HepG2 (cell line): ENCODE data around the gene EFCAB11. TPM values are rescaled to one million over a fixed set of nuclear protein-coding genes. Genes with fewer than 3 reads are reported as not detected.

Source experiments
- ATAC-seq: fragments of 200-7000 bp; cut with Tn5 transposase; 3 replicates; pipeline ENCODE4 v1.9.1; 2020; ENCODE audit warnings: mild to moderate bottlenecking, moderate library complexity
- BruUV-seq: library from RNA; stranded (reverse); fragments of 400-500 nt; replicated peaks from 2 replicates; lab custom pipeline; 2021; lab: Mats Ljungman, UMichigan
- CTCF ChIA-PET: fragments of 300-600 bp; formaldehyde crosslinking; extraction: SDS; loops from one replicate; lab custom pipeline; 2021; ENCODE audit warnings: low total read pairs, inconsistent platforms, low intra/inter-chr PET ratio; lab: Yijun Ruan, JAX
- POLR2A ChIA-PET: fragments of 350-600 bp; sonication (Branson Sonifier 250); formaldehyde crosslinking; loops from one replicate; lab custom pipeline; 2020; ENCODE audit warnings: antibody characterized with exemption, inconsistent platforms; lab: Yijun Ruan, JAX
- DNase-seq: peaks from one replicate; pipeline ENCODE4 v3.0.0-alpha.2; 2015; ENCODE audit warnings: low spot score
- FAIRE-seq: peaks from 3 replicates; lab custom pipeline; 2011; peaks lifted over from hg19 to GRCh38; lab: Jason Lieb, UNC
- H2AFZ ChIP-seq: one replicate; pipeline ENCODE4 v1.6.1; 2011; ENCODE audit warnings: low read length, inconsistent platforms
- H3K27ac ChIP-seq: fragments of 300-600 bp; 3 replicates; pipeline ENCODE4 v1.8.0; 2011; ENCODE audit warnings: mixed run types, mild to moderate bottlenecking, mixed read lengths, low read length, inconsistent platforms; ENCODE audit not compliant: insufficient read depth; ENCODE audit errors: extremely low read length
- H3K27me3 ChIP-seq, 2 experiments: fragments of 200-600 bp in 1 of 2; 2 replicates in 1 of 2; 3 replicates in 1 of 2; pipeline versions ENCODE4 v1.6.0 to v1.8.0; 2011; ENCODE audit warnings: low read length in 2 of 2, mild to moderate bottlenecking in 2 of 2, moderate library complexity in 2 of 2, inconsistent platforms in 1 of 2; ENCODE audit not compliant: insufficient read depth in 2 of 2, control insufficient read depth in 1 of 2
- H3K36me3 ChIP-seq, 2 experiments: fragments of 200-600 bp in 1 of 2; replicated peaks in 1 of 2; 2 replicates in 1 of 2; 3 replicates in 1 of 2; pipeline versions ENCODE4 v1.5.1 to v1.8.0; 2011; ENCODE audit warnings: low read length in 2 of 2, inconsistent platforms in 1 of 2; ENCODE audit not compliant: insufficient read depth in 2 of 2, control insufficient read depth in 1 of 2
- H3K4me1 ChIP-seq: 2 replicates; pipeline ENCODE4 v1.5.1; 2012; ENCODE audit warnings: low read length, inconsistent platforms; ENCODE audit not compliant: insufficient read depth
- H3K4me2 ChIP-seq: 2 replicates; pipeline ENCODE4 v1.6.0; 2011; ENCODE audit warnings: low read depth, low read length, inconsistent platforms
- H3K4me3 ChIP-seq, 3 experiments: fragments of 200-600 bp in 1 of 3; sonication (generic), shearing (Covaris generic) in 1 of 3; replicated peaks in 1 of 3; 2 replicates each; pipeline ENCODE4 v1.5.1; 2011 to 2016; ENCODE audit warnings: low read length in 3 of 3, inconsistent platforms in 2 of 3, low read depth in 2 of 3, mild to moderate bottlenecking in 2 of 3, control low read depth in 1 of 3, mixed read lengths in 1 of 3; ENCODE audit not compliant: insufficient read depth in 1 of 3
- H3K79me2 ChIP-seq: one replicate; pipeline ENCODE4 v1.6.1; 2011; ENCODE audit warnings: low read length, inconsistent platforms; ENCODE audit not compliant: insufficient read depth
- H3K9ac ChIP-seq: 2 replicates; pipeline ENCODE4 v1.6.0; 2011; ENCODE audit warnings: mild to moderate bottlenecking, low read depth, low read length, inconsistent platforms; ENCODE audit not compliant: insufficient read depth
- H3K9me3 ChIP-seq: 2 replicates; pipeline ENCODE4 v1.5.1; 2012; ENCODE audit warnings: mild to moderate bottlenecking, low read length
- H4K20me1 ChIP-seq: 2 replicates; pipeline ENCODE4 v1.6.0; 2011; ENCODE audit warnings: inconsistent platforms, mild to moderate bottlenecking, low read length, moderate library complexity; ENCODE audit not compliant: insufficient read depth
- CREB1 ChIP-seq, 2 experiments: fragments of 450-650 bp in 1 of 2; IDR thresholded peaks; 2 replicates each; pipeline ENCODE4 v1.6.1; 2016 to 2017; ENCODE audit warnings: control low read depth in 1 of 2, mild to moderate bottlenecking in 1 of 2, missing compliant biosample characterization in 1 of 2, missing genetic modification characterization in 1 of 2
- HMGXB3 ChIP-seq: sonication (generic); formaldehyde crosslinking; IDR thresholded peaks from 2 replicates; pipeline ENCODE4 v1.4.0; 2020; ENCODE audit warnings: missing genetic modification reagents, borderline replicate concordance
- HNF4G ChIP-seq, 2 experiments: sonication (generic) in 1 of 2; formaldehyde crosslinking in 1 of 2; IDR thresholded peaks; 2 replicates each; pipeline versions ENCODE4 v1.4.0 to v1.6.1; 2011 to 2020; ENCODE audit warnings: borderline replicate concordance in 2 of 2, low read depth in 2 of 2, mild to moderate bottlenecking in 2 of 2, low read length in 1 of 2, missing genetic modification reagents in 1 of 2, moderate library complexity in 1 of 2
- HOXA7 ChIP-seq: sonication (generic); formaldehyde crosslinking; IDR thresholded peaks from 2 replicates; pipeline ENCODE4 v1.8.1; 2022; ENCODE audit warnings: mild to moderate bottlenecking, missing genetic modification reagents, moderate library complexity
- MIER3 ChIP-seq: IDR thresholded peaks from 2 replicates; pipeline ENCODE4 v1.6.1; 2016; ENCODE audit warnings: missing compliant biosample characterization, borderline replicate concordance
- MIXL1 ChIP-seq: IDR thresholded peaks from 2 replicates; pipeline ENCODE4 v1.6.1; 2016
- MTF1 ChIP-seq: sonication (generic); formaldehyde crosslinking; IDR thresholded peaks from 2 replicates; pipeline ENCODE4 v1.5.0; 2020; ENCODE audit warnings: missing genetic modification reagents
- MYC ChIP-seq: sonication (generic); formaldehyde crosslinking; IDR thresholded peaks from 2 replicates; pipeline ENCODE4 v1.9.0; 2021; ENCODE audit warnings: missing genetic modification reagents, borderline replicate concordance
- PITX1 ChIP-seq: sonication (generic); formaldehyde crosslinking; IDR thresholded peaks from 2 replicates; pipeline ENCODE4 v1.5.1; 2020; ENCODE audit warnings: mild to moderate bottlenecking, missing genetic modification reagents
- RFX5 ChIP-seq: IDR thresholded peaks from 2 replicates; pipeline ENCODE4 v1.6.1; 2011; ENCODE audit warnings: low read depth, low read length, improper control_type of control experiment
- SOX6 ChIP-seq, 2 experiments: fragments of 450-650 bp in 1 of 2; sonication (generic) in 1 of 2; formaldehyde crosslinking in 1 of 2; IDR thresholded peaks; 2 replicates each; pipeline versions ENCODE4 v1.4.0 to v1.6.1; 2017 to 2020; ENCODE audit warnings: antibody characterized with exemption in 1 of 2, mild to moderate bottlenecking in 1 of 2, missing genetic modification reagents in 1 of 2
- TBP ChIP-seq: sonication (generic); formaldehyde crosslinking; IDR thresholded peaks from 2 replicates; pipeline ENCODE4 v1.5.0; 2020; ENCODE audit warnings: missing genetic modification reagents
- THAP8 ChIP-seq: sonication (generic); formaldehyde crosslinking; IDR thresholded peaks from 2 replicates; pipeline ENCODE4 v1.5.1; 2020; ENCODE audit warnings: missing genetic modification reagents, mild to moderate bottlenecking, borderline replicate concordance
- ZBTB38 ChIP-seq: sonication (generic); formaldehyde crosslinking; IDR thresholded peaks from 2 replicates; pipeline ENCODE4 v1.5.1; 2020; ENCODE audit warnings: mild to moderate bottlenecking, missing genetic modification reagents
- ZNF329 ChIP-seq: sonication (generic); formaldehyde crosslinking; IDR thresholded peaks from 2 replicates; pipeline ENCODE4 v1.9.0; 2021; ENCODE audit warnings: low read depth, mild to moderate bottlenecking, missing genetic modification reagents
- ZNF503 ChIP-seq: sonication (generic); formaldehyde crosslinking; IDR thresholded peaks from 2 replicates; pipeline ENCODE4 v1.4.0; 2020; ENCODE audit warnings: missing genetic modification reagents
- ZNF672 ChIP-seq: sonication (generic); formaldehyde crosslinking; IDR thresholded peaks from 2 replicates; pipeline ENCODE4 v1.8.1; 2022; ENCODE audit warnings: missing genetic modification reagents
- ZNF775 ChIP-seq: sonication (generic); formaldehyde crosslinking; IDR thresholded peaks from 2 replicates; pipeline ENCODE4 v1.4.0; 2020; ENCODE audit warnings: missing genetic modification reagents, mild to moderate bottlenecking, moderate library complexity, borderline replicate concordance
- WGBS: methylation state at CpG from one replicate; pipeline ENCODE4 v1.1.6; 2017; ENCODE audit warnings: low lambda C conversion rate; 5-methylcytosine and 5-hydroxymethylcytosine counted together
- in situ Hi-C: cut with HindIII; loops from 2 replicates; pipeline ENCODE4 v1.10.0; 2017; ENCODE audit warnings: low pct_unique_long_range_greater_than_20kb; ENCODE audit not compliant: extremely low pct_ligation_motif_present
- intact Hi-C: fragments of 100-400 bp; cut with micrococcal nuclease; formaldehyde crosslinking; loops from one replicate; pipeline ENCODE4 v1.10.0; 2022; ENCODE audit not compliant: unreplicated experiment
- polyA plus RNA-seq, 8 experiments: library from polyadenylated mRNA; depleted of rRNA in 3 of 8; stranded (reverse) in 7 of 8; unstranded in 1 of 8; fragments of >200 nt; fragmentation: Illumina TruSeq in 4 of 8; extraction: Trizol in 4 of 8; gene quantifications; 2 replicates each; pipeline versions ENCODE4 v1.2.1 to v1.2.3, GENCODE V29; 2011 to 2016; ENCODE audit warnings: low read depth in 4 of 8, missing spikeins in 1 of 8, mixed read lengths in 1 of 8; ENCODE audit not compliant: insufficient read depth in 1 of 8
- total RNA-seq, 5 experiments: library from RNA; depleted of rRNA; stranded (reverse); fragments of >200 nt; fragmentation: Illumina TruSeq; extraction: Trizol; gene quantifications; 2 replicates each; pipeline ENCODE4 v1.2.3, GENCODE V29; 2016; ENCODE audit warnings: low read depth in 1 of 5

EFCAB11 gene
- total and polyA plus RNA-seq, 2 of the 13 experiments (the other 11 are each of a cell fraction or from before 2014, with no cell fraction given) = 8.2 to 31.5 TPM

GRCh38 chr14:89918721-89919120 lies 35.8 kb downstream of the EFCAB11 start:
- no TSS peak for BruUV-seq
- H3K27ac ChIP-seq = no peak overlapping the region
- DNase-seq = no peak
- no peaks in the 10 kb centered on the region for H3K9me3 ChIP-seq
- whole genome bisulfite sequencing = 100% methylated on average over 2 of the region's 2 CpGs
- H3K27me3 ChIP-seq = no peaks in the 10 kb centered on the region
- no peak for ATAC-seq
- H3K4me3 ChIP-seq = no peak overlapping the region
- no peak overlapping the region for H2AFZ ChIP-seq
- ChIA-PET POLR2A (no interaction called here), CTCF (no interaction called here)
- FAIRE-seq = no peak
- intact Hi-C loops (loop anchor here (10.0 kb wide), 3 partner anchors 144 to 374 kb away; no protein-coding TSS in a partner anchor), in situ Hi-C loops (loop anchor here (25.0 kb wide), 2 partner anchors 506 to 681 kb away; partner anchors contain the start of gene FOXN3)
- no peaks in the 10 kb centered on the region for H3K79me2 ChIP-seq
- no peak overlapping the region for H3K9ac ChIP-seq
- H3K4me2 ChIP-seq = no peak overlapping the region
- H3K36me3 ChIP-seq = no peaks in the 10 kb centered on the region; a peak in 1 of 5 replicates
- H3K4me1 ChIP-seq = peaks cover 10% of the 10 kb centered on the region
- H4K20me1 ChIP-seq = no peaks in the 10 kb centered on the region
- TF ChIP-seq ZBTB38 (CRISPR knock-in tag) = no peak
- TF ChIP-seq MTF1 (CRISPR knock-in tag) = no peak
- no peak for TF ChIP-seq MYC (CRISPR knock-in tag)
- no peak for TF ChIP-seq ZNF329 (CRISPR knock-in tag)
- TF ChIP-seq MIXL1 (CRISPR knock-in tag) = no peak
- TF ChIP-seq PITX1 (CRISPR knock-in tag) = no peak
- no peak for TF ChIP-seq CREB1 (IDR thresholded peaks at IDR 0.05)
- TF ChIP-seq CREB1 (CRISPR knock-in tag; IDR thresholded peaks at IDR 0.05) = no peak
- no peak for TF ChIP-seq HOXA7 (CRISPR knock-in tag)
- TF ChIP-seq TBP (CRISPR knock-in tag) = no peak
- no peak for TF ChIP-seq ZNF672 (CRISPR knock-in tag)
- TF ChIP-seq ZNF775 (CRISPR knock-in tag) = no peak
- TF ChIP-seq THAP8 = no peak
- TF ChIP-seq HMGXB3 (CRISPR knock-in tag) = no peak
- TF ChIP-seq RFX5 = no peak
- no peak for TF ChIP-seq ZNF503 (CRISPR knock-in tag)
- no peak for TF ChIP-seq MIER3 (CRISPR knock-in tag)
- no peak for TF ChIP-seq SOX6 (IDR thresholded peaks at IDR 0.05)
- no peak for TF ChIP-seq SOX6 (CRISPR knock-in tag; IDR thresholded peaks at IDR 0.05)
- TF ChIP-seq HNF4G (IDR thresholded peaks at IDR 0.05; ENCODE audit: borderline replicate concordance, low read depth, low read length) = no peak
- no peak for TF ChIP-seq HNF4G (CRISPR knock-in tag; IDR thresholded peaks at IDR 0.05; ENCODE audit: borderline replicate concordance, low read depth)
